ENCODE measurements around the gene SLX4IP. TPM values are rescaled to one million over a fixed set of nuclear protein-coding genes. Genes with fewer than 3 reads are reported as not detected.
A peak's percentile ranks its signal among the peaks of the same experiment; 100 is the strongest.

Gene SLX4IP
- total and polyA plus RNA-seq, 8 donors = 1.00 to 4.6 (median 2.6) TPM

DNA sequence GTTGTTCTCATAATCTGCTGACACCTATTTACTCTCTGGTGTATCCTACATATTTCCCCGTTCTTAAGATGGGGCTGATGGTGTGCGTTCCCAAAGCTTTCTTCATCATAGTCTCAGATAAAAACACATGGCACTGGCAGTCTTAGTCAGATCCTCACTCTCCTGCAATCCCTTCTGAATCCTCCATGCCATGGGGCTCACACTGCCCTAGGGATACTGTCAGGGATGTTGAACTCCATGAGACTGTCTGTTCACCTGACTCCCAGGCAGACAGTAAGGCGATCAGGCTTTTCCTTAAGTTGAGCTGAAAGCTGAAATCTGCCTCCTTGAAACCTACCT is 76.0 kb downstream of the SLX4IP start:
- TF ChIP-seq, protein P1, sequence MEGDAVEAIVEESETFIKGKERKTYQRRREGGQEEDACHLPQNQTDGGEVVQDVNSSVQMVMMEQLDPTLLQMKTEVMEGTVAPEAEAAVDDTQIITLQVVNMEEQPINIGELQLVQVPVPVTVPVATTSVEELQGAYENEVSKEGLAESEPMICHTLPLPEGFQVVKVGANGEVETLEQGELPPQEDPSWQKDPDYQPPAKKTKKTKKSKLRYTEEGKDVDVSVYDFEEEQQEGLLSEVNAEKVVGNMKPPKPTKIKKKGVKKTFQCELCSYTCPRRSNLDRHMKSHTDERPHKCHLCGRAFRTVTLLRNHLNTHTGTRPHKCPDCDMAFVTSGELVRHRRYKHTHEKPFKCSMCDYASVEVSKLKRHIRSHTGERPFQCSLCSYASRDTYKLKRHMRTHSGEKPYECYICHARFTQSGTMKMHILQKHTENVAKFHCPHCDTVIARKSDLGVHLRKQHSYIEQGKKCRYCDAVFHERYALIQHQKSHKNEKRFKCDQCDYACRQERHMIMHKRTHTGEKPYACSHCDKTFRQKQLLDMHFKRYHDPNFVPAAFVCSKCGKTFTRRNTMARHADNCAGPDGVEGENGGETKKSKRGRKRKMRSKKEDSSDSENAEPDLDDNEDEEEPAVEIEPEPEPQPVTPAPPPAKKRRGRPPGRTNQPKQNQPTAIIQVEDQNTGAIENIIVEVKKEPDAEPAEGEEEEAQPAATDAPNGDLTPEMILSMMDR (IDR thresholded peaks at IDR 0.05) = no peak
- no peak for TF ChIP-seq POLR2AphosphoS5 (IDR thresholded peaks at IDR 0.05)
- TF ChIP-seq EP300 (IDR thresholded peaks at IDR 0.05) = no peak
- no peak for TF ChIP-seq POLR2A (IDR thresholded peaks at IDR 0.05)
- intact Hi-C loops (cut with DNase I; ENCODE audit: low total_unique reads) = no loop called here
- H3K9me3 ChIP-seq = no peaks in the 10 kb centered on the region
- no peaks in the 10 kb centered on the region for H3K36me3 ChIP-seq
- H3K4me1 ChIP-seq = peaks cover 22 to 69% (median 47%) of the 10 kb centered on the region in 4 donors
- peak overlapping the region; percentile 23 to 85 (median 72) for H3K27ac ChIP-seq
- no peaks in the 10 kb centered on the region for H3K27me3 ChIP-seq
- no peak overlapping the region for H3K4me3 ChIP-seq
- WGBS, 5 donors = 83 to 90% (median 88%) methylated on average over 3 of the region's 3 CpGs
- DNase-seq = no peak

DNA sequence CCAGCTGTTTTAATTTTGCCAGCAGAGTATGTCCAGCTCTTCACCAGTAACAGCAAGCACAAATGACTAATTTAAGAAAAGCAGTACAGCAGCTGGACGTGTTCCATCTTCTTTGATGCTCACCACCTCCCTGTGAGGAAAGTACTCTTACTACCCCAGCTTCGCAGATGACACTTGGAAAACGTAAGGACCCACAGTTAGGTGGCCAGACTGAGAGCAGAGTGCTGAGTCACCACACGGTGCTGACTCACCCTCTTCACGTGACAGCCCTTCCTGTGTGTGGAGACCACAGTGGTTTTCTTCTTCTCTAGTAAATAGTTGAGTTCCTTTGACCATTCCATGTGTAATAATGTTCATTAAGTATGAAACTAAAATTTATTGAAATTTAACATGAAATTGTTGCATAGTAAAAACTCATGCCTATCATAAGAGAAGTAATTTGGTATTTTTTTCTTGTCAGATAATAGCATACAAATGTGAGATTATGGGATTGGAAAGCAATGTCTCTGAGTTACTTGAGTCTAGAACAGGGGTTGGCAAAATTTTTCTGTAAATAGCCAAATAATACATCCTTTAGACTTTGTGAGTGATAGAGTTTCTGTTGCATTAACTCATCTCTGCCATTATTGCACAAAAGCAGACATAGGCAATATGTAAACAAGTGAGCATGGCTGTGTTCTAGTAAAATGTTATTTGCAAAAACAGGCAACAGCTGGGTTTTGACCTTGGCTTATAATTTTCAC is 76.6 kb downstream of the SLX4IP start:
- Histone ChIP-seq H3K4me3 (no peak overlapping the region), H3K27ac (peak overlapping the region; percentile 23 to 85 (median 72)), H3K9me3 (no peaks in the 10 kb centered on the region), H3K27me3 (no peaks in the 10 kb centered on the region), H3K4me1 (peaks cover 18 to 68% (median 42%) of the 10 kb centered on the region in 4 donors), H3K36me3 (no peaks in the 10 kb centered on the region)
- DNase-seq = peak; percentile 79 to 89
- TF ChIP-seq, protein P1 (IDR thresholded peaks at IDR 0.05) = no peak
- TF ChIP-seq POLR2A (IDR thresholded peaks at IDR 0.05) (no peak), POLR2AphosphoS5 (IDR thresholded peaks at IDR 0.05) (peak; percentile 69 to 87 (median 83)), EP300 (IDR thresholded peaks at IDR 0.05) (peak; percentile 18)
- intact Hi-C loops (cut with DNase I; ENCODE audit: low total_unique reads) = no loop called here
- WGBS, 5 donors = 6 to 28% (median 18%) methylated on average over 5 of the region's 5 CpGs

DNA sequence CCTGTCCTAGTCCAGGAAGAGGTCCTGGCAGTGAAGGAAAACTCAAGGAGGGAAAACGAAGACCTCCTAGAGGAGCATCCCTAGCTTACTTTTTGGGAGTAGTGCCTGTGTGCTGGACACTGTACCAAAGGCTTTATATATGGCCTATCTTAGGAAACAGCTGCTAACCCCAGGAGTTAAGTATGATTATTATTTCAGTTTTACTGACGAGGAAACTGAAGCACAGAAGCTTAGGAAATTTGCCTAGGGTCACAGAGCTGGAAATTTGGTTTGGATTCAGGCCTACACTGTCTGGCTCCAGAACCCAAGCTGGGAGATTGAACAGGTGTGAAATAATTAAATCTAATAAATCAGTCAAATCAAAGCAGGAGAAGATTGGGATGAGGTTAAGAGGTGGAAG is 78.0 kb downstream of the SLX4IP start:
- Histone ChIP-seq H3K9me3 (no peaks in the 10 kb centered on the region), H3K27ac (peak overlapping the region in 2 of 5 donors; percentile 34 to 35), H3K36me3 (no peaks in the 10 kb centered on the region), H3K4me3 (no peak overlapping the region), H3K4me1 (peaks cover 16 to 55% (median 34%) of the 10 kb centered on the region in 4 donors), H3K27me3 (no peaks in the 10 kb centered on the region)
- intact Hi-C loops (cut with DNase I; ENCODE audit: low total_unique reads) = no loop called here
- TF ChIP-seq, protein P1 (IDR thresholded peaks at IDR 0.05) = no peak
- TF ChIP-seq POLR2A (IDR thresholded peaks at IDR 0.05) (no peak), EP300 (IDR thresholded peaks at IDR 0.05) (no peak), POLR2AphosphoS5 (IDR thresholded peaks at IDR 0.05) (no peak)
- 75 to 86% (median 83%) methylated on average over 2 of the region's 2 CpGs for whole genome bisulfite sequencing, 5 donors
- DNase-seq = no peak

DNA sequence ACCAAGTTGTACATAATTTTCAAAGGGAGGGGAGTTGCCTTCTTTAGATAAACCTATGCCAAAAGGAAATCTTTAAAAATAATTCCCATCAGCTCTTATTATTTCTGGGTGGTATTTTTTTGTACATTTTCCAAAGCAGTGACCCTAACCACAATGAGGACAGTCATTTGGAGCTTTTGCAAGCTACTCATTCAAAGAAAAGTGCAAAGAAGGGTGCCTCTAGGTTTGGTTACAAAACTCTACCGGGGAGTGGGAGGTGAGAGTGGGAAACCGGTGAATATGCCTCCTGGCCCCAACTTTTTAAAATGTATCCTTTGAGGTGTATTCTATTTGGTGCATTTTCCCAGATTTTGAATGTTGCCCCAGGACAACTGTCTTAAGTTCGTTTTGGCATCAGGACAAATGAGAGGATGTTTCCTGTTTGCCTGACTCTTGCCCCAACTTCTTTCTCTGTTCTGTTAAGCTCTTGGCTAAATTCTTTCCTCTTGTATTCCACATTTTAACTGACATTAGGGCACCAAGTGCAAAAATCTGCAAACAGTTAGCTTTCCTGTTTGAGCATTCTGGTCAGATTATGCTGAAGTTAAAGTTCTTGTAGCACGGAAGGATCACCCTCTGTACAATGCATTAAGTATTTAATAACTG is 78.9 kb downstream of the SLX4IP start:
- no peaks in the 10 kb centered on the region for H3K36me3 ChIP-seq
- H3K4me1 ChIP-seq = peaks cover 7 to 45% (median 25%) of the 10 kb centered on the region in 4 donors
- TF ChIP-seq, protein P1 (IDR thresholded peaks at IDR 0.05) = no peak
- TF ChIP-seq POLR2A (IDR thresholded peaks at IDR 0.05) (no peak), POLR2AphosphoS5 (IDR thresholded peaks at IDR 0.05) (no peak), EP300 (IDR thresholded peaks at IDR 0.05) (no peak)
- whole genome bisulfite sequencing, 5 donors = 60 to 72% (median 67%) methylated on average over 4 of the region's 4 CpGs
- peak overlapping the region in 3 of 5 donors; percentile 9 to 35 (median 34) for H3K27ac ChIP-seq
- intact Hi-C loops (cut with DNase I; ENCODE audit: low total_unique reads) = no loop called here
- no peaks in the 10 kb centered on the region for H3K27me3 ChIP-seq
- DNase-seq = no peak
- H3K9me3 ChIP-seq = no peaks in the 10 kb centered on the region
- H3K4me3 ChIP-seq = no peak overlapping the region
